AG10803 (cell line): ENCODE data around the gene ATXN1.

Experiments used
- DNase-seq: peaks from one replicate; pipeline ENCODE4 v3.0.0; 2010; ENCODE audit warnings: low read depth
- H3K4me3 ChIP-seq: 2 replicates; pipeline ENCODE4 v1.5.1; 2011; ENCODE audit warnings: mild to moderate bottlenecking, low read length, control low read depth
- CTCF ChIP-seq: conservative IDR thresholded peaks from 2 replicates; pipeline ENCODE4 v1.5.1; 2011; ENCODE audit warnings: mild to moderate bottlenecking, low read length, control low read depth, inconsistent platforms

Gene ATXN1

GRCh38 chr6:16671302-16672289, 89.7 kb downstream of the ATXN1 start:
- no peak for TF ChIP-seq CTCF
- H3K4me3 ChIP-seq, result no peak overlapping the region
- no peak for DNase-seq

DNA sequence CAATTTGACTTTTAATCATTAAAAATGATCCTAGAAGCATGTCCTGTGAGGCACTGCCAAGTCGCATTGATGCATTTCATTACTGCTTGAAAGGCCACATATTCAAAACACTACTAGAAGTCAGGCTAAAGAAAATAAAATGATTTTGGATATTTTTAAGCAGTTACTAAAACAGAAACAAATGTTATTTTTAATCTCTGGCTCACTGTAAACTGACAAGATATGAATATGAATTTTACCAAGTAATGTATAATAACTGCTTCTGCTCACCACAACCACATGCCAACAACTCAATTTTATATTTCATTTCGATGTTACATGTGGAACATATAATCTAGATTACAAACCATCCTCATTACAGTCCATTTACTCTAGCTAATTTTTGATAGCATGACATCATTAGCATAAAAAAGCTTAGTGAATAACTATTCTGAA, 90.6 kb downstream of the ATXN1 start:
- H3K4me3 ChIP-seq, result no peak overlapping the region
- no peak for DNase-seq
- no peak for TF ChIP-seq CTCF

DNA sequence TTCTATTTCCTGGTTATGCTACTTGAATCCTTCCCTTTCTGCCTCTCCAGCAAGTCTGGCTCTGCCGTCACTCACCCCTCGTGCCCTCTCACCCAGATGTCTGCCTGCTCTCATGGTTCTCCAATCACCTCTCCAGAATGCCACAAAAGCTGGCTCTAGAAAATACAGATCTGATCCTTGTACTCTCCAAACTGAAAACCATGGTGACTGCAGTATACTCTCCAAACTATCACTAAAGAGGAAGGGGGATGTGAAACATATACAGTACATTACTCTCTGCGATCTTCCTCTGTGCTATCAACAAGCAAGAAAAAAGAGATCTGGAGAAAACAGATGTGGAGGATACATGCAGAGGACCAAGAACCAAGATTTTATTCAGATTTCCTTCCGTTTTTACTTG, 91.1 kb downstream of the ATXN1 start:
- H3K4me3 ChIP-seq, result no peak overlapping the region
- peak; percentile 36 for DNase-seq
- no peak for TF ChIP-seq CTCF

- DNase-seq, result peak; percentile 44
- H3K4me3 ChIP-seq, result no peak overlapping the region
Measured at GRCh38 chr6:16669227-16669626, 92.0 kb downstream of the ATXN1 start.

GRCh38 chr6:16667509-16667908, 93.8 kb downstream of the ATXN1 start:
- TF ChIP-seq CTCF, result no peak
- no peak for DNase-seq

More at GRCh38 chr6:16669227-16669626, 92.0 kb downstream of the ATXN1 start:
- TF ChIP-seq CTCF, result no peak

GRCh38 chr6:16665992-16666391, 95.3 kb downstream of the ATXN1 start:
- no peak for DNase-seq
- no peak overlapping the region for H3K4me3 ChIP-seq
- no peak for TF ChIP-seq CTCF

More at GRCh38 chr6:16667509-16667908, 93.8 kb downstream of the ATXN1 start:
- H3K4me3 ChIP-seq, result no peak overlapping the region

DNA sequence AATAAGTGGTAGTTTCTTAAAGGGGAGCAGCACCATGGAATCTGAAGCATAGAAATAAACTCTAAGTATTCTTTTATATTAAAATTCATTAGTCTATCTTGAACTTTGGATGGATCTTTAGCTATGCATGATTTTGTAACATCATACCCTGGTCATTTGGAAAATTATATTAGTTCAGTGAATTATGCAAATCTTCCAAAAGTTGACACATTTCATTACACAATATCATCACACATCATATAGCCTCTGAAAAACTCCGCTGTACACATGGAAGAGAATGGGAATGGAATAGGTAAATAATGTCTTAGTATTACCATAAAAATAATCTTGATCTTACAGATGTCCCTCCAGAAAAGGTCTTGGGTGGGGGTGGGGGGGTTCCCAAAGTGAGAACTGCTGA, 96.1 kb downstream of the ATXN1 start:
- DNase-seq, result no peak
- no peak overlapping the region for H3K4me3 ChIP-seq
- TF ChIP-seq CTCF, result no peak
